SK-N-SH (cell line): ENCODE measurements around the gene LEKR1. TPM values are rescaled to one million over a fixed set of nuclear protein-coding genes. Genes with fewer than 3 reads are reported as not detected.

Source experiments
- CTCF ChIA-PET: fragments of 300-600, 350-600 bp; formaldehyde crosslinking; extraction: SDS; loops from one replicate; lab custom pipeline; 2021; lab: Yijun Ruan, JAX
- POLR2A ChIA-PET: fragments of 350-600 bp; sonication (Branson Sonifier 250); formaldehyde crosslinking; extraction: SDS; loops from one replicate; lab custom pipeline; 2020; ENCODE audit warnings: antibody characterized with exemption, inconsistent platforms; lab: Yijun Ruan, JAX
- DNase-seq: peaks from one replicate; pipeline ENCODE4 v3.0.0; 2012
- H2AFZ ChIP-seq: fragments of 200-600 bp; sonication (generic); 2 replicates; pipeline ENCODE4 v1.8.1; 2016; ENCODE audit warnings: antibody characterized with exemption, mild to moderate bottlenecking, low read depth
- H3F3A ChIP-seq: fragments of 200-600 bp; sonication (generic); replicated peaks from 2 replicates; pipeline ENCODE3; 2016; ENCODE audit warnings: antibody characterized with exemption, mild to moderate bottlenecking; ENCODE audit not compliant: insufficient read depth
- H3K27ac ChIP-seq, 2 experiments: fragments of 200-500 bp in 1 of 2; fragments of 200-600 bp in 1 of 2; sonication (Bioruptor generic) in 1 of 2; sonication (generic), shearing (Covaris generic) in 1 of 2; 2 replicates each; pipeline versions ENCODE4 v1.5.1 to v1.6.1; 2014 to 2016; ENCODE audit warnings: low read depth in 2 of 2, inconsistent platforms in 1 of 2, low read length in 1 of 2, mild to moderate bottlenecking in 1 of 2, mixed read lengths in 1 of 2
- H3K27me3 ChIP-seq: fragments of 200-600 bp; sonication (generic), shearing (Covaris generic); 2 replicates; pipeline ENCODE4 v1.6.1; 2016; ENCODE audit warnings: mixed run types; ENCODE audit not compliant: insufficient read depth
- H3K36me3 ChIP-seq, 2 experiments: fragments of 200-500 bp in 1 of 2; fragments of 200-600 bp in 1 of 2; sonication (Bioruptor generic) in 1 of 2; sonication (generic) in 1 of 2; replicated peaks in 1 of 2; 2 replicates each; pipeline versions ENCODE3 to v1.5.1; 2014 to 2016; ENCODE audit warnings: low read length in 1 of 2, mild to moderate bottlenecking in 1 of 2; ENCODE audit not compliant: insufficient read depth in 2 of 2, control insufficient read depth in 1 of 2
- H3K4me1 ChIP-seq, 2 experiments: fragments of 200-500 bp in 1 of 2; fragments of 200-600 bp in 1 of 2; sonication (Bioruptor generic) in 1 of 2; sonication (generic), shearing (Covaris generic) in 1 of 2; 2 replicates each; pipeline versions ENCODE4 v1.5.1 to v1.6.1; 2014 to 2016; ENCODE audit warnings: low read depth in 1 of 2, low read length in 1 of 2, mixed run types in 1 of 2; ENCODE audit not compliant: insufficient read depth in 2 of 2, control insufficient read depth in 1 of 2
- H3K4me2 ChIP-seq: fragments of 200-600 bp; sonication (generic), shearing (Covaris generic); 2 replicates; pipeline ENCODE4 v1.6.1; 2017; ENCODE audit warnings: mixed run types
- H3K4me3 ChIP-seq, 2 experiments: fragments of 200-500 bp in 1 of 2; fragments of 200-600 bp in 1 of 2; sonication (Bioruptor generic) in 1 of 2; sonication (generic), shearing (Covaris generic) in 1 of 2; 2 replicates each; pipeline versions ENCODE4 v1.5.1 to v1.8.1; 2014 to 2016; ENCODE audit warnings: low read depth in 2 of 2, inconsistent platforms in 1 of 2, low read length in 1 of 2, mild to moderate bottlenecking in 1 of 2, mixed read lengths in 1 of 2, moderate library complexity in 1 of 2
- H3K79me2 ChIP-seq: fragments of 200-600 bp; sonication (generic); 2 replicates; pipeline ENCODE4 v1.8.1; 2017; ENCODE audit warnings: mild to moderate bottlenecking; ENCODE audit not compliant: insufficient read depth
- H3K9ac ChIP-seq: fragments of 200-600 bp; sonication (generic); 2 replicates; pipeline ENCODE4 v1.6.1; 2017; ENCODE audit warnings: mixed run types
- H3K9me2 ChIP-seq: fragments of 200-600 bp; sonication (generic); 2 replicates; pipeline ENCODE4 v1.6.1; 2017; ENCODE audit warnings: mixed run types
- H3K9me3 ChIP-seq: fragments of 200-600 bp; sonication (generic); 2 replicates; pipeline ENCODE4 v1.6.1; 2017; ENCODE audit warnings: mixed run types, mild to moderate bottlenecking, moderate library complexity
- H4K20me1 ChIP-seq: fragments of 200-600 bp; sonication (generic); 2 replicates; pipeline ENCODE4 v1.6.1; 2017; ENCODE audit warnings: mild to moderate bottlenecking, mixed run types; ENCODE audit not compliant: insufficient read depth
- ELF1 ChIP-seq: IDR thresholded peaks from 2 replicates; pipeline ENCODE4 v1.4.0; 2012
- EP300 ChIP-seq, 2 experiments: IDR thresholded peaks; 2 replicates each; pipeline versions ENCODE4 v1.4.0 to v1.6.1; 2012; ENCODE audit warnings: borderline replicate concordance in 1 of 2, low read depth in 1 of 2, low read length in 1 of 2
- EZH2phosphoT487 ChIP-seq: fragments of 200-600 bp; sonication (generic); IDR thresholded peaks from 2 replicates; pipeline ENCODE4 v1.6.1; 2017; ENCODE audit warnings: low read depth, mixed run types, mild to moderate bottlenecking, antibody characterized with exemption, moderate library complexity, borderline replicate concordance
- FOXM1 ChIP-seq: IDR thresholded peaks from 2 replicates; pipeline ENCODE4 v1.4.0; 2012; ENCODE audit warnings: low read depth, mild to moderate bottlenecking
- GATA2 ChIP-seq: sonication (generic); formaldehyde crosslinking; IDR thresholded peaks from 2 replicates; pipeline ENCODE4 v1.5.0; 2020; ENCODE audit warnings: mild to moderate bottlenecking, missing genetic modification reagents
- JUND ChIP-seq: IDR thresholded peaks from 2 replicates; pipeline ENCODE4 v1.4.0; 2012
- MEF2A ChIP-seq: IDR thresholded peaks from 2 replicates; pipeline ENCODE4 v1.4.0; 2012; ENCODE audit warnings: low read depth, borderline replicate concordance
- NFIC ChIP-seq: IDR thresholded peaks from 2 replicates; pipeline ENCODE4 v1.4.0; 2012; ENCODE audit warnings: borderline replicate concordance
- NRF1 ChIP-seq: IDR thresholded peaks from 2 replicates; pipeline ENCODE4 v1.6.1; 2012; ENCODE audit warnings: low read depth, mild to moderate bottlenecking, low read length
- RAD21 ChIP-seq: IDR thresholded peaks from 2 replicates; pipeline ENCODE4 v1.6.1; 2012; ENCODE audit warnings: mild to moderate bottlenecking, low read length
- RCOR1 ChIP-seq: fragments of 150-350 bp; IDR thresholded peaks from 2 replicates; pipeline ENCODE4 v1.6.1; 2017; ENCODE audit warnings: antibody characterized with exemption, low read length
- SIN3A ChIP-seq: IDR thresholded peaks from 2 replicates; pipeline ENCODE4 v1.6.1; 2012; ENCODE audit warnings: low read depth, mild to moderate bottlenecking, low read length, moderate library complexity, borderline replicate concordance
- TAF1 ChIP-seq: IDR thresholded peaks from 2 replicates; pipeline ENCODE4 v1.6.1; 2012; ENCODE audit warnings: low read depth, mild to moderate bottlenecking, low read length, moderate library complexity, borderline replicate concordance
- TCF12 ChIP-seq: IDR thresholded peaks from 2 replicates; pipeline ENCODE4 v1.4.0; 2012
- TEAD4 ChIP-seq: IDR thresholded peaks from 2 replicates; pipeline ENCODE4 v1.4.0; 2012; ENCODE audit warnings: mild to moderate bottlenecking, borderline replicate concordance; ENCODE audit not compliant: insufficient read depth
- YY1 ChIP-seq: IDR thresholded peaks from 2 replicates; pipeline ENCODE4 v1.4.0; 2012; ENCODE audit warnings: low read depth, mild to moderate bottlenecking
- WGBS: methylation state at CpG from one replicate; pipeline ENCODE4 v1.1.6; 2017; ENCODE audit warnings: low lambda C conversion rate; 5-methylcytosine and 5-hydroxymethylcytosine counted together
- polyA plus RNA-seq, 3 experiments: library from polyadenylated mRNA; depleted of rRNA; stranded (reverse); fragments of >200 nt; gene quantifications; 2 replicates each; pipeline ENCODE4 v1.2.3, GENCODE V29; 2012
- TF ChIP-seq, protein P1 (sequence below): fragments of 150-350 bp; IDR thresholded peaks from 2 replicates; pipeline ENCODE4 v1.6.1; 2016; ENCODE audit warnings: mild to moderate bottlenecking, low read depth, low read length
- TF ChIP-seq, protein P2 (sequence below): IDR thresholded peaks from 2 replicates; pipeline ENCODE4; 2012
- TF ChIP-seq, protein P3 (sequence below): IDR thresholded peaks from 2 replicates; pipeline ENCODE4 v1.4.0; 2012; ENCODE audit warnings: low read depth
- TF ChIP-seq, protein P4 (sequence below): IDR thresholded peaks from 2 replicates; pipeline ENCODE4 v1.4.0; 2012; ENCODE audit warnings: low read depth, borderline replicate concordance

LEKR1 gene
- polyA plus RNA-seq, 1 of the 3 experiments (the other 2 are of a cell fraction), result 0.30 TPM

- H3K27ac ChIP-seq, result no peak overlapping the region
- DNase-seq, result no peak
- no peaks in the 10 kb centered on the region for H3K9me3 ChIP-seq
- POLR2A ChIA-PET, result no interaction called here
- TF ChIP-seq TAF1, result no peak
- TF ChIP-seq, protein P1, sequence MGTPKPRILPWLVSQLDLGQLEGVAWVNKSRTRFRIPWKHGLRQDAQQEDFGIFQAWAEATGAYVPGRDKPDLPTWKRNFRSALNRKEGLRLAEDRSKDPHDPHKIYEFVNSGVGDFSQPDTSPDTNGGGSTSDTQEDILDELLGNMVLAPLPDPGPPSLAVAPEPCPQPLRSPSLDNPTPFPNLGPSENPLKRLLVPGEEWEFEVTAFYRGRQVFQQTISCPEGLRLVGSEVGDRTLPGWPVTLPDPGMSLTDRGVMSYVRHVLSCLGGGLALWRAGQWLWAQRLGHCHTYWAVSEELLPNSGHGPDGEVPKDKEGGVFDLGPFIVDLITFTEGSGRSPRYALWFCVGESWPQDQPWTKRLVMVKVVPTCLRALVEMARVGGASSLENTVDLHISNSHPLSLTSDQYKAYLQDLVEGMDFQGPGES, result no peak
- no peak for TF ChIP-seq TEAD4
- no peak for TF ChIP-seq JUND
- TF ChIP-seq TCF12, result no peak
- TF ChIP-seq EZH2phosphoT487, result no peak
- H3K4me3 ChIP-seq, result no peak overlapping the region
- H3K9me2 ChIP-seq, result no peaks in the 10 kb centered on the region
- no peaks in the 10 kb centered on the region for H3K79me2 ChIP-seq
- CTCF ChIA-PET, result interaction anchor here (0.6 kb wide), 1 partner anchor 26 kb away, joined by 3 read pairs; no protein-coding TSS in a partner anchor
- H3K27me3 ChIP-seq, result no peaks in the 10 kb centered on the region
- H3K4me2 ChIP-seq, result no peak overlapping the region
- H2AFZ ChIP-seq, result no peak overlapping the region
- no peaks in the 10 kb centered on the region for H3K4me1 ChIP-seq
- H3F3A ChIP-seq, result no peaks in the 10 kb centered on the region
- no peaks in the 10 kb centered on the region for H3K36me3 ChIP-seq
- no peaks in the 10 kb centered on the region for H4K20me1 ChIP-seq
- no peak overlapping the region for H3K9ac ChIP-seq
These were observed 225.4 kb downstream of the LEKR1 start for GRCh38 chr3:157051591-157051990.

DNA sequence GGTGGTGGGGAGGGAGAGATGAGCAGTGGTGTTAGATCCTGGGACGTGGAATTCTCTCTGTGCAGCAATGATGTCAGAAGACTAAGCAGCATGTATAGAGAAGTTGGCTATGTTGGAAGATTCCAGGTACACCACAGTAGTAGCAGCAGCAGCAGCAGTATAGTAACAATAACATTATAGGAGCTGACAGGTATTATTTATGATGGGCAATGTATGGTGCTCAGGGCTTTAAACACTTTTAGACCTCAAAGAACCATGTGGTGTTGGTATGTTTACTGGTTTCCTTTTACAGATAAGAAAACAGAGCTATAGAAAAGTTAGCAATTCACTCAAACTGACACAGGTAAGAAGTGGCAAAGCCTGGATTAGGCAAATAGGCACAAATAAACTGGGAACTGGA is 229.9 kb downstream of the LEKR1 start:
- Histone ChIP-seq H3K9me2 (no peaks in the 10 kb centered on the region), H3K4me1 (no peaks in the 10 kb centered on the region), H3K27me3 (no peaks in the 10 kb centered on the region), H3K27ac (no peak overlapping the region), H3K36me3 (no peaks in the 10 kb centered on the region), H3K9ac (no peak overlapping the region), H3K79me2 (no peaks in the 10 kb centered on the region), H3K9me3 (no peaks in the 10 kb centered on the region), H2AFZ (no peak overlapping the region), H3K4me2 (no peak overlapping the region), H3F3A (no peaks in the 10 kb centered on the region), H3K4me3 (no peak overlapping the region), H4K20me1 (no peaks in the 10 kb centered on the region)
- ChIA-PET POLR2A (no interaction called here), CTCF (interaction anchor here (1.0 kb wide), 1 partner anchor 12 kb away, joined by 3 read pairs; no protein-coding TSS in a partner anchor)
- TF ChIP-seq JUND, result no peak
- TF ChIP-seq, protein P2, sequence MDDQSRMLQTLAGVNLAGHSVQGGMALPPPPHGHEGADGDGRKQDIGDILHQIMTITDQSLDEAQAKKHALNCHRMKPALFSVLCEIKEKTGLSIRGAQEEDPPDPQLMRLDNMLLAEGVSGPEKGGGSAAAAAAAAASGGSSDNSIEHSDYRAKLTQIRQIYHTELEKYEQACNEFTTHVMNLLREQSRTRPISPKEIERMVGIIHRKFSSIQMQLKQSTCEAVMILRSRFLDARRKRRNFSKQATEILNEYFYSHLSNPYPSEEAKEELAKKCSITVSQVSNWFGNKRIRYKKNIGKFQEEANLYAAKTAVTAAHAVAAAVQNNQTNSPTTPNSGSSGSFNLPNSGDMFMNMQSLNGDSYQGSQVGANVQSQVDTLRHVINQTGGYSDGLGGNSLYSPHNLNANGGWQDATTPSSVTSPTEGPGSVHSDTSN, result no peak
- TF ChIP-seq SIN3A, result no peak
- no peak for TF ChIP-seq RAD21
- TF ChIP-seq FOXM1, result no peak
- no peak for TF ChIP-seq EP300 (IDR thresholded peaks at IDR 0.05; ENCODE audit: borderline replicate concordance in 1 of 2, low read depth in 1 of 2, low read length in 1 of 2)
- no peak for TF ChIP-seq NFIC
- TF ChIP-seq GATA2 (CRISPR knock-in tag), result no peak
- TF ChIP-seq, protein P3, sequence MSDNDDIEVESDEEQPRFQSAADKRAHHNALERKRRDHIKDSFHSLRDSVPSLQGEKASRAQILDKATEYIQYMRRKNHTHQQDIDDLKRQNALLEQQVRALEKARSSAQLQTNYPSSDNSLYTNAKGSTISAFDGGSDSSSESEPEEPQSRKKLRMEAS, result no peak
- TF ChIP-seq EZH2phosphoT487, result no peak
- TF ChIP-seq RCOR1, result no peak
- no peak for TF ChIP-seq YY1
- no peak for TF ChIP-seq TEAD4
- no peak for TF ChIP-seq TAF1
- TF ChIP-seq, protein P4, sequence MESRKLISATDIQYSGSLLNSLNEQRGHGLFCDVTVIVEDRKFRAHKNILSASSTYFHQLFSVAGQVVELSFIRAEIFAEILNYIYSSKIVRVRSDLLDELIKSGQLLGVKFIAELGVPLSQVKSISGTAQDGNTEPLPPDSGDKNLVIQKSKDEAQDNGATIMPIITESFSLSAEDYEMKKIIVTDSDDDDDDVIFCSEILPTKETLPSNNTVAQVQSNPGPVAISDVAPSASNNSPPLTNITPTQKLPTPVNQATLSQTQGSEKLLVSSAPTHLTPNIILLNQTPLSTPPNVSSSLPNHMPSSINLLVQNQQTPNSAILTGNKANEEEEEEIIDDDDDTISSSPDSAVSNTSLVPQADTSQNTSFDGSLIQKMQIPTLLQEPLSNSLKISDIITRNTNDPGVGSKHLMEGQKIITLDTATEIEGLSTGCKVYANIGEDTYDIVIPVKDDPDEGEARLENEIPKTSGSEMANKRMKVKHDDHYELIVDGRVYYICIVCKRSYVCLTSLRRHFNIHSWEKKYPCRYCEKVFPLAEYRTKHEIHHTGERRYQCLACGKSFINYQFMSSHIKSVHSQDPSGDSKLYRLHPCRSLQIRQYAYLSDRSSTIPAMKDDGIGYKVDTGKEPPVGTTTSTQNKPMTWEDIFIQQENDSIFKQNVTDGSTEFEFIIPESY, result no peak
- no peak for TF ChIP-seq TCF12
- no peak for TF ChIP-seq NRF1
- no peak for TF ChIP-seq MEF2A
- TF ChIP-seq ELF1, result no peak
- no peak for DNase-seq
- 88% methylated on average over 1 of the region's 1 CpG for WGBS
